Measurements from ENCODE around the gene EPS8L3.
"Not testable (repeated sequence)": the region's sequence is repeated elsewhere in the genome, so short reads cannot be mapped to it uniquely, and the experiment has no call there.

EPS8L3 gene

DNA sequence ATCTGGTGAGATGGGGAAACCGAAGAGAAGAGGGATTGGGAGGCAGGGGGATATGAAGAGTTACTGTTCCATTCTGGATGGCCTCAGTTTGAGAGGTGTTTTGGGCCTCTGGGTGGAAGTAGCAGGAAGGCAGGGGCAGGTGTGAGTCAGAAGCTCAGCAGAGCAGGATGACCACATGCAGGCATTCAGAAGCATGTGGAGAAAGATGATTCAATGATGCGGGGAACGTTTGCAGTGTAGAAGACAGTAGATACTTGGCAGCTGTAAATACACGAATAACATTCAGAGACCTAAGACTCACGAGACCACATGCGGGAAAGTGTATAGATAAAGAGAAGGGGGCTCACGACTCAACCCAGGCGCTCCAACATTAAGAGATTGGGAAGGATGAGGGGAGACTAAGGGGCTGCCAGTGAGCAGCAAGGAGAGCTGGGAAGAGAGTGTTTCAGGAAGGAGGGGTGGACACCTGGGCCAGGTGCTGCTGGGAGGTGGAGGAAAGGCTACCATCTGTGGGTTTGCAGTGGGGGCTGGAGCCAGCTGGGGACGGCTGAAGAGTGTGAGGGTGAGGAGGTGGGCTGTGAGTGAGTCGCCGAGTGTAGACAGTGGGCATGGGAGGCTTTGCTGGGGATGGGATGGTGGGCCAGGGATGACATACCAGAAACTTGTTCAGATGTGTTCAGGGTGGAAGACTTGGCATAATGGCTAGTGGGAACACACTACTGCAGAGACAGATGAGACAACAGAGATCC, 5.8 kb upstream of the EPS8L3 start:
- ATAC-seq (ENCODE audit: low read depth) = peak; percentile 60
- Histone ChIP-seq H3K4me1 (ENCODE audit: insufficient read depth, poor library complexity, severe bottlenecking) (no peaks in the 10 kb centered on the region), H3K36me3 (ENCODE audit: low read depth) (no peaks in the 10 kb centered on the region), H3K4me3 (ENCODE audit: severe bottlenecking) (no peak overlapping the region), H3K9me3 (ENCODE audit: severe bottlenecking) (no peaks in the 10 kb centered on the region), H3K27ac (ENCODE audit: poor library complexity, severe bottlenecking) (no peak overlapping the region), H3K27me3 (ENCODE audit: insufficient read depth, poor library complexity, severe bottlenecking) (no peaks in the 10 kb centered on the region)
- TF ChIP-seq, protein P1, sequence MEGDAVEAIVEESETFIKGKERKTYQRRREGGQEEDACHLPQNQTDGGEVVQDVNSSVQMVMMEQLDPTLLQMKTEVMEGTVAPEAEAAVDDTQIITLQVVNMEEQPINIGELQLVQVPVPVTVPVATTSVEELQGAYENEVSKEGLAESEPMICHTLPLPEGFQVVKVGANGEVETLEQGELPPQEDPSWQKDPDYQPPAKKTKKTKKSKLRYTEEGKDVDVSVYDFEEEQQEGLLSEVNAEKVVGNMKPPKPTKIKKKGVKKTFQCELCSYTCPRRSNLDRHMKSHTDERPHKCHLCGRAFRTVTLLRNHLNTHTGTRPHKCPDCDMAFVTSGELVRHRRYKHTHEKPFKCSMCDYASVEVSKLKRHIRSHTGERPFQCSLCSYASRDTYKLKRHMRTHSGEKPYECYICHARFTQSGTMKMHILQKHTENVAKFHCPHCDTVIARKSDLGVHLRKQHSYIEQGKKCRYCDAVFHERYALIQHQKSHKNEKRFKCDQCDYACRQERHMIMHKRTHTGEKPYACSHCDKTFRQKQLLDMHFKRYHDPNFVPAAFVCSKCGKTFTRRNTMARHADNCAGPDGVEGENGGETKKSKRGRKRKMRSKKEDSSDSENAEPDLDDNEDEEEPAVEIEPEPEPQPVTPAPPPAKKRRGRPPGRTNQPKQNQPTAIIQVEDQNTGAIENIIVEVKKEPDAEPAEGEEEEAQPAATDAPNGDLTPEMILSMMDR (IDR thresholded peaks at IDR 0.05; ENCODE audit: poor library complexity, severe bottlenecking) = no peak
- peak; percentile 26 for DNase-seq (ENCODE audit: low spot score)

DNA sequence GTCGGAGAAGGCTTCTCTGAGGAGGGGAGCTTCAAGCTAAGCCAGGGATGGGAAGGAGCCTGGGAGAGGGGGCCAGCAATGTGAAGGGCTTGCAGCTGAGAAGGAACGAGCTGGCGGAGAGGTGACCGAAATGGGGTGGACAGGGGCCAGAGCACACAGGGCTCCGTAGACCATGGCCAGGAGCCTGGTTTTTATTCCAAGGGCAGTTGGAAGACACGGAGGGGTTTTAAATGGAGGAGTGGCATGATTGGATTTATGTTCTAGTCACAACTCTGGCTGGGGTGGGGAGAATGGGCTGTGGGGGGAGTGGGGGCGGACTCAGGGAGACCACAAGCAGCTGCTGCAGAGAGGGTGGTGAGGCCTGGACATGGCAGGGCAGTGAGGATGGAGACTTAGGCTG, 5.1 kb upstream of the EPS8L3 start:
- Histone ChIP-seq H3K27ac (ENCODE audit: poor library complexity, severe bottlenecking) (no peak overlapping the region), H3K9me3 (ENCODE audit: severe bottlenecking) (no peaks in the 10 kb centered on the region), H3K4me3 (ENCODE audit: severe bottlenecking) (no peak overlapping the region), H3K36me3 (ENCODE audit: low read depth) (no peaks in the 10 kb centered on the region), H3K27me3 (ENCODE audit: insufficient read depth, poor library complexity, severe bottlenecking) (no peaks in the 10 kb centered on the region), H3K4me1 (ENCODE audit: insufficient read depth, poor library complexity, severe bottlenecking) (no peaks in the 10 kb centered on the region)
- DNase-seq (ENCODE audit: low spot score) (peak; percentile 20), ATAC-seq (ENCODE audit: low read depth) (no peak)
- TF ChIP-seq, protein P1 (IDR thresholded peaks at IDR 0.05; ENCODE audit: poor library complexity, severe bottlenecking) = no peak

DNA sequence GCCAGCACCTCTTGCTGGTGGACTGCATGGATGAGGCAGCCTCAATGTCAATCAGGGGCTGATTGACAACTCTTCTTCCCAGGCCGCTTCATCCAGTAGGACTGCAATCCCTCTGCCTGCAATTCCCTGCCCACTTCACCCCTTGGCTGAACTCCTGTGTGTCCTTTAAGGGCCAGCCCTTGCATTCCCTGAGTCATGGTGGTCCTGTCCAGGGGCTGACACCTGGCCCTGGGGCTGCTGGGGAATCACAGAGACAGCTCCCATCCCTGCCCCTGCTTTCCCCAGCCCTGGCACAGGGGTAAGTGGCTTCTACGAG, 4.6 kb upstream of the EPS8L3 start:
- TF ChIP-seq, protein P1 (IDR thresholded peaks at IDR 0.05; ENCODE audit: poor library complexity, severe bottlenecking) = no peak
- Histone ChIP-seq H3K4me1 (ENCODE audit: insufficient read depth, poor library complexity, severe bottlenecking) (no peaks in the 10 kb centered on the region), H3K36me3 (ENCODE audit: low read depth) (no peaks in the 10 kb centered on the region), H3K27ac (ENCODE audit: poor library complexity, severe bottlenecking) (no peak overlapping the region), H3K9me3 (ENCODE audit: severe bottlenecking) (no peaks in the 10 kb centered on the region), H3K27me3 (ENCODE audit: insufficient read depth, poor library complexity, severe bottlenecking) (no peaks in the 10 kb centered on the region), H3K4me3 (ENCODE audit: severe bottlenecking) (no peak overlapping the region)
- ATAC-seq (ENCODE audit: low read depth) = no peak
- no peak for DNase-seq (ENCODE audit: low spot score)

DNA sequence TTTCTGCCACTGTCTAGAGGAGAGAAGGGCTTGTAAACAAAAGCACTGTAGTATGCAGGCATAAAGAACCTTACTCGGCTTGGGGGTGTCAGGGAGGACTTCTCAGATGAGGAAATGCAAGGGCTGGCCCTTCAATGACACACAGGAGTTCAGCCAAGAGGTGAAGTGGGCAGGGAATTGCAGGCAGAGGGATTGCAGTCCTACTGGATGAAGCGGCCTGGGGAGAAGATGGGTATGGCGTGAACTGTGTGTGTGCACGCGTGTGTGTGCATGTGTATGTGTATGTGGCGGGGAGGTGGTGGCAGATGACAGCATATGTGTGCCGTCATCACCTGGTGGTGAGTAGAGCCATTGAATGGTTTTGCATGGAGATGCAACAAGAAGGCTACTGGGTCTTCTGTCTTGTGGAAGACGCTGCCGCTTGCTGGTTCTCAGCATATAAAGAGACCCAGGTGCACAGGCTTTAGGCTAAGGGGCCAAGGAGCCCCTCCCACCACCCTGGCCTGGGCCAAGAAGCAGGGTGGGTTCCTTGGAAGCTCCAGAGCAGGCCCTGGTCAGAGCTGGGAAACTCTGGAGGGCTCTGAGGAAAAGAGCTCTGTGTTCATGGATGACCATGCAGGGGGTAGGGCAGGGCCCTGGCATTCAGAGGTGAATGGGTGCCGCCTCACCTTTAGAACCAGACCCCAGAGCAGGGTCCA, 4.1 kb upstream of the EPS8L3 start:
- peak; percentile 38 for DNase-seq (ENCODE audit: low spot score)
- no peaks in the 10 kb centered on the region for H3K27me3 ChIP-seq (ENCODE audit: insufficient read depth, poor library complexity, severe bottlenecking)
- no peak overlapping the region for H3K27ac ChIP-seq (ENCODE audit: poor library complexity, severe bottlenecking)
- H3K9me3 ChIP-seq (ENCODE audit: severe bottlenecking) = no peaks in the 10 kb centered on the region
- no peaks in the 10 kb centered on the region for H3K36me3 ChIP-seq (ENCODE audit: low read depth)
- no peak for ATAC-seq (ENCODE audit: low read depth)
- no peaks in the 10 kb centered on the region for H3K4me1 ChIP-seq (ENCODE audit: insufficient read depth, poor library complexity, severe bottlenecking)
- TF ChIP-seq, protein P1 (IDR thresholded peaks at IDR 0.05; ENCODE audit: poor library complexity, severe bottlenecking) = no peak
- no peak overlapping the region for H3K4me3 ChIP-seq (ENCODE audit: severe bottlenecking)

DNA sequence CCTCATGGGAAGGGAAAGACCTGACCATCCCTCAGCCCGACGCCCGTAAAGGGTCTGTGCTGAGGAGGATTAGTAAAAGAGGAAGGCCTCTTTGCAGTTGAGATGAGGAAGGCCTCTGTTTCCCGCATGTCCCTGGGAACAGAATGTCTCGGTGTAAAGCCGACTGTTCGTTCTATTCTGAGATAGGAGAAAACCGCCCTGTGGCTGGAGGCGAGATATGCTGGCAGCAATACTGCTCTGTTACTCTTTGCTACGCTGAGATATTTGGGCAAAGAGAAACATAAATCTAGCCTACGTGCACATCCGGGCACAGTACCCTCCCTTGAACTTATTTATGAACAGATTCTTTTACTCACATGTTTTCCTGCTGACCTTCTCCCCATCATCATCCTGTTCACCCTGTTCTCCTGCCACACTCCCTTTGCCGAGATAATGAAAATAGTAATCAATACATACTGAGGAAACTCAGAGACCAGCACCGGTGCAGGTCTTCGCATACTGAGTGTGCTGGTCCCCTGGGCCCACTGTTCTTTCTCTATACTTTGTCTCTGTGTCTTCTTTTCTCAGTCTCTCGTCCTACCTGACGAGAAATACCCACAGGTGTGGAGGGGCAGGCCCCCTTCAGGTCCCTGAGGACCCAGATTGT, 3.4 kb upstream of the EPS8L3 start:
- not testable (repeated sequence) for H3K36me3 ChIP-seq (ENCODE audit: low read depth); H3K4me1 ChIP-seq (ENCODE audit: insufficient read depth, poor library complexity, severe bottlenecking); H3K4me3 ChIP-seq (ENCODE audit: severe bottlenecking); ATAC-seq (ENCODE audit: low read depth); H3K9me3 ChIP-seq (ENCODE audit: severe bottlenecking); H3K27ac ChIP-seq (ENCODE audit: poor library complexity, severe bottlenecking); H3K27me3 ChIP-seq (ENCODE audit: insufficient read depth, poor library complexity, severe bottlenecking)
- DNase-seq (ENCODE audit: low spot score) = peak; percentile 9
